CD4-positive, alpha-beta T cell treated with Interleukin-1 beta for 1 hour (primary cell): ENCODE measurements around the gene ZBTB43.
A peak's percentile ranks its signal among the peaks of the same experiment; 100 is the strongest.

Experiments used
- DNase-seq, 2 donors: peaks; one replicate each; pipeline ENCODE4 v3.0.0-alpha.2; 2020 to 2022

Gene ZBTB43

DNA sequence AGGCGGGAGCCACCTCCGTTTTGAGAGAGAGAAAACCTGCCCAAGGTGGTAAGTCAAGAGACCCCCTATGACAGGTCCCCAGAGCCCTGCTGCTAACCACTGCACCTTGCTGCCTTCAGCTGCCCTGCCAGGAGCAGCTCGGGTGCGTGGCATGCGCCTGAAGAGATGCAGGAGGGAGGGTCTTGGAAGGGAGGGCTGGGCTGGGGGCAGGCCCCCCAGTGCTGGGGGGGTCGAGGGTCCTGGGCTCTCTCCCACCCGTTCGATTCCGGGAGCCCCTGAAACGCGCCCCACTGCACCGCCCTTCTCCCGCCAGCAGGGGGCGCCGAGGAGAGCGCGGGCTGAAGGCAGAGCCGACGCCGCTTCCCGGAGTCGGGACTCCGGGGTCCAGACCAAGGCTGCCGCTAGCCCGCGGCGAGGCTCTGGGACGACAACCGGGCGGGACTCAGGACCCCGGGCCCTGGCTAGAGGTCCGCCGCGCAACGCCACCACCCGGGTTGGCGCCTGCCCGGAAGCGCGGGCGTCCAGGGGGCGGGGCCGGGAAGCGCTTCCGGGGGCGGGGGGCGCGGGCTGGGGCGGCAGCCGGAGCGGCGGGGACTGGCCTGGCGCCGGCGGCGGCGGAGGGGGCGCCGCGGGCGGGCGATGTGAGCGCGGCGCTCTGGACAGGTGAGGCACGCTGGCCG, 55.4 kb downstream of the ZBTB43 start, which contains the start of gene ZBTB34:
Gene ZBTB34 (plus strand): TSS at position 563 of the 680 bp plus-strand sequence. CDS start 18,761 bp downstream, outside the sequence.
- DNase-seq: peak; percentile 75 to 79

DNA sequence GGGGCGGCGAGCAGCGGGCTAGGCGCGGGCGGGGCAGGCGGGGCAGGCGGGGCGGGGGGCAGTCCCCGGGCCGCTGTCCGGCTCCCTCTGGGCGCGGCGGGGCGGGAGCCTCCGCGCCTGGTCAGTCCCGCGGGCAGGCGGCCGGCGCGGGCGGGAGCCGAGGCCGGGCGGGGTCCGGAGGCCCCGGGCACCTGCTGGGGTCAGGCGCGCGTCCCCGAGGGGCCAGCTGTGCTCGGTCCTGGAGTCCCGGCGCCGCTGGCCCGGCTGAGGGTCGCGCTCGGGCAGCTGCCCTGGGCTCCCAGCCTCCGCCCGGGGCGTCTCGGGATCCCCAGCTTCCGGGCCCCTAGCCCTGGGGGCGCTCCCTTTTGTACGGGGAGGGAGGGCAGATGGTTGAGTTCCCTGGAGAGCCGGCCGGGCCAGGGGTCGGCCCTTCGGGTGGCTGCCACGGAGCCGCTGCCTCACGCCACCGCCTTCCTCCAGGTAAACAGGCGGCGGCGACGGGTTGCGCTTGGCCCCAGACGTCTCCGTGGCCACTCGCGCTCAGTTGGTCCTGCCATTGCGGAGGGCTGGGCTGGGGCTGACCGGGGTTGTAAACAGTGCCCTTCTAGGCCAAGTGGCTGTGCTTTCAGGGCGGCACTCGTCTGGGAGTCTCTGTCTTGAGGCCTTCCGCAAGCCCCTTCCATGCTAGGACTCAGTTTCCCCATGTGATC, 56.1 kb downstream of the ZBTB43 start:
- DNase-seq: peak; percentile 5 to 7

DNA sequence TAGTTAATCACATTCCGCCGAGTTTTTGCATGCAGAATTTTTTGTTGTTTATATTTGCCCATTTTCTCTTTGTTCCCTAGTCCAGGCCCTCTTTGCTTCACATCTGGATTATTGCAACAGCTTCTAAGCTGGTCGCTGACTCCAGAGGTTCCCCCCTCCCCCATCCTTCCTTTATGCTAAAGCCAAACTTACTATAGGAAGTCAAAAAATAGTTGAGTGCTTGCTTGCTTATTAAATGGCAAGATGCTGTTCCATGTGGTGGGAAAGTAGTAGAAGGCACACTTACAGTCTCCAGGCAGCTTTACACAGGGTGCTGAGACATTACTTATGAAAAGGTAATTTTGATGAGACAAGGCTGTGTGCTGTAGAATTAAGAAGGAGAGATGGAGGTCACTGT, 56.9 kb downstream of the ZBTB43 start:
- no peak for DNase-seq

DNA sequence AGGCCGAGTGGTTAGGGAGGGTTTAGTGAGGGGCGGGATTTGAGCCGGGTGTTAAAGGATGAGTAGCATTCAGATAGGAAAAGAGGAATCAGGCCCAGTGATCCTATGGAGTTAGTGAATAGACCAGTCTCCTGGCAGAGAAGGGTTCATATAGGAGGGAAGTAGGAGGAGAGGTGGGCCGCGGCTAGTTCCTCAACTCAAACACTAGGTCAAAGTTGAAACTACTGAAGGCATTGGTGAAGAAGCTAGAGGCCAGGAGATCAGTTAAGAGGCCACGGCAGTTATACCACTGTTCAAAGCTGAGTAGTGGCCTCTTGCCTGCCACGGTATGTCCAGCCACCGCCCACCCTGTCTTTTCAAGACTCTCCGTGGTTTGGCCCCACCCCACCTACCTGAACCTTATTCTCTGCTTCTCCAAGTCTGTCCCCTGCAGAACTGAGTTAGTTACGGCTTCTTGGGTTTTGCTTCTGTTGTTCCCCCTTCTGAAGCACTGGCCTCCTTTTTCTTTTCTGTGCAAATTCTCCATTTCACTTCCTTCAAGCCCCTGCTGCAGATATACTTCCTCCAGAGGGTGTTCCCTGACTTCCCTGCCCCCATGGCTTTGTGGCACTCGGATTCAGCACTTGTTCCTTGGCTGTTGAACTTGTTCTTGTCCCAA, 57.4 kb downstream of the ZBTB43 start:
- no peak for DNase-seq

DNA sequence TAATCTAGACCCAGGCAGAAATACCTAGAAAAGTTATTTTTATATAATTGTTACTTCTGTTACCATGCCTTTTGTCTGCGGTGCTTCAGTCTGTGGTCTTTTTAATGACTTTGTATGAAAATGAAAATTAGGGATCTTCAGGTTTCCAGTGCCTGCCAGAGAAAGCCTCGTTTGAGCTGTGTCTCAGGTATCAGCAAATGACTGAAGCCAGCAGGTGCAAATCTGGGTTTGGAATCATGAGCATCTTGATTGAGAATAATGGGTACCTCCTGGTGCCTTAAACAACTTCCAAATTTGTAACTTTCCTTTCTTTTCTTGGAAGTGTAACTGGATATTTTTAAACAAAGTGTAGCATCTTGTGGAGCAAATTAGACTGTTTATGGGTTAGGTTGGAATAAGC, 59.9 kb downstream of the ZBTB43 start:
- DNase-seq: no peak

DNA sequence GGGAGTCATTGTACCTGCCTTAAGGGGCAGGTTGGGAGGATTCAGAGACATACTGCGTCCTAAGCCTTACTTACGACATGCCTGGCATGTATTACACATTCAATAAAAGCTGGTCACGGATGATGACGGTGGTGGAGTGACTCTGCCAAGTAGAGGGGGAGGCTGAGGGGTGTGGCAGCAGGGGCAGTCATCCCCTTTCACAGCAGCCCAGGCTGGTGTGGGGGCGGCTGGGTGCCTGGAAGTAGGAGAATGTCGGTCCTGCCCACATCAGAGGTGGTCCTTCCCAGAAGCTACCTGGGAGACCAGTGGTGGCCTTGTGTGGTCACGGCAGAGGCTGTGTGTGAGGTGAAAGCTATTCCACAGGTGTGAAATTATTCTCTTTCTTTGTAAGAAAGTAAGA, 64.5 kb downstream of the ZBTB43 start:
- DNase-seq: no peak

DNA sequence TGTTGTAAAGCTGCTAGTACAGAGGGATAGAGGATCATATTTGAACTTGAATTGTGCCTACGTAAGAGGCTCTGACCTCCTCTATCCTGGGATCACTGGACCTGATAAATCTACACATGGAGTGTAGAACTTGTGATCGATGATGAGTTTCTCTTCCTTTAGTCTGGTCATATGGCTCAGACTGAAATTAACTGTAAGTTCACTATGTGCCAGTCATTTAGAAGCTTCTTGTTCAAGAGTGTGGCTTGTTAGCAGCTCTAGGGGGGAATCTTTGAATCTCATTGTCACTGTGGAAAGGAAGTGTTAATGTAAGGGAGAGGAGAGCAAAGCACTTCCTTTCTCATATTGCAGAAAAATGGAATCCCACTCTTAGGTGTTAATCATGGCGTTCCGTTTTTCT, 67.7 kb downstream of the ZBTB43 start:
- DNase-seq: no peak

DNA sequence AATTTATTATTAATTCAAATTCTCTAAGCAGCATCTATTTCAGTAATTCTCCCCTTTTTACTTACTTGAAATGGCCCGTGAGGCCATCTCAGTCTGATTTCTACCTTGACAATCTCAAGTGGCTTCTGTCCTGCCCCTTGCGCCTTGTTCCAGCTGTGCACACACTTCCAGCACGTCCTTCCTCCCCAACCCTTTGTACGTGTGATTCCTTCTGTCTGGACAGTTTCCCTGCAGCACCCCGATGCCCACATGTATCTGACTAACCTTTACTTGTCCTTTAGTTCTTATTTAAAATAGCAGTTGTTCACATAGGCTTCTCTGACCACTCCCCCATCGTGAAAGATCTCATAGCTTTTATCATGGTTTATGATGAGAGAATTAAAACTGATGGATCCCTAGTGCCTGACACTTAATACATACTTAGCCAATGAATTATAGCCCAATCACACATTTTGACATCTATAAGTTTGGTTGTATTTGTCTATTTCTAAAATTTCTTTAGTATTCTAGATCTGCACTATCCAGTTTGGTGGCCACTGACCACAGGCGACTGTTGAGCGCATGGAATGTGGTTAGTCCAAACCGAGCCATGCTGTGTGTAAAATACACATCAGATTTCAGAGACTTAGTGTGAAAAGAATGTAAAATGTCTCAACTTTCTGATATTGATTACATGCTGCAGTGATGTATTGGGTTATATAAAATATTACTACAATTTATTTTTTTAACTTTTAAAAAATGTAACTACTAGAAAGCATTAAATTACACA, 69.9 kb downstream of the ZBTB43 start:
- no peak for DNase-seq

DNA sequence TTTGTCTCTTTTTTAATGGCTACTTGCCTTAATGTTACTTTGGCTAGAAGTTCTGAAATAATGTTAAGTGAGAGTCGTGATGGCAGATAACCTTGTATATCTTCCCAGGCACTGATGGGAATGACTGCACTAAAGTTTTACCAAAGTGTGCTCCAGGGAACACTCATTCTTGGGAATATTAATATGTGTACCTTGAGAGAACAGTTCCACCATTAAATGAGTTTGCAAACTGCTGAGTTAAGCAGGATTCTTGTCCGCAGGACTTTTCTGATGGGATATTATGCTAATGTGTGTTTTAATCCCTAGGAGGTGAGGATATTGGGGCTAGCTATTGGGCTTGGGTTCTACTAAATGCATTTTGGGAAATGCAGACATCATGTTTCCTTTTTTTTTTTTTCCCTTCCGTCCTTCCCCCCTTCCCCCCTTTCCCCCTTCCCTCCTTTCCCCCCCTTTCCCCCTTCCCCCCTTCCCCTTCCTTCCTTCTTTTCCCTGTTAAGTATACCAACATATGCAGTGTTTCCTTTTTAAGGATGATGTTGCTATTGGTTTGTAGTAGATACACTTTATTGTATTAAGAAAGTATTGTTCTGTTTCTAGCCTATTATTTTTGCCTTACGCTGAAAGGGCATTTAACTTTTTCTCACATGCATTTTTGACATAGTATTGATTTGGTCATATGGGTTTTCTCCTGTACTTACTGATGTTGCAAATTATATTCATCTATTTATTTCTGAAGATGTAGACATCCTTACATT, 71.1 kb downstream of the ZBTB43 start:
- DNase-seq: no peak

DNA sequence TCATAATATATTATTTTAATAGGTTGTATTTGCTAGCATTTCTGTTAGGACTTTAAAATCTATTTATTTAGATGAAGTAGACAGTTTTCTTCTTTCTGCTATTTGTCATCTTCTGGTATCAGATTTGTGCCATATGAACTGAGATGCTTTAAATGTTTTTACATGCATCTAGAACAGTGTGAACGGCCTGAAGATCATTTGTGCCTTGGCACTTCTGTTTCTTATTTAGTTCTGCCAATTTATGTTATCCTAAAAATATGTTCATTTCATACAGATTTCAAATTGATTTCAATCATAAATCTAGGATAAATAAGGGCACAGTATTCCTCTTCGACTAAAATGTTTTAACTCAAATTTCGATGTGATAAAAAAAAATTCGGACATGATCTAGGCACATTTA, 71.7 kb downstream of the ZBTB43 start:
- no peak for DNase-seq

DNA sequence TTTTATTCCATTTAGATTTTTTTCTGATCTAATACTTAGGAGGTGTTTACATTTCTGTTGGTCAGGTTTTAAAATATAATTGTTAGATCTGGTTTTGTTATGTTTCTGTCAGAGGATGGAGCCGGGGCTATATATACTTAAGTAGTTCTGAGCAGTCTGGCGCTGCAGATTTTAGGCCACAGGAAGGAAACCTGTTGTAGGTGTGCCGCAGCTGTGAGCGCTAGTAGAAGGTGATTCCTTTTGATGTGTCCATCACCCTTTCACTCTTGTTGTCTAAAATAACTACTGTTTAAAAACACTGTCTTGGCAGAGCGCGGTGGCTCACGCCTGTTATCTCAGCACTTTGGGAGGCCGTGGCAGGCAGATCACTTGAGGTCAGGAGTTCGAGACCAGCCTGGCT, 72.6 kb downstream of the ZBTB43 start:
- peak; percentile 14 to 17 for DNase-seq

DNA sequence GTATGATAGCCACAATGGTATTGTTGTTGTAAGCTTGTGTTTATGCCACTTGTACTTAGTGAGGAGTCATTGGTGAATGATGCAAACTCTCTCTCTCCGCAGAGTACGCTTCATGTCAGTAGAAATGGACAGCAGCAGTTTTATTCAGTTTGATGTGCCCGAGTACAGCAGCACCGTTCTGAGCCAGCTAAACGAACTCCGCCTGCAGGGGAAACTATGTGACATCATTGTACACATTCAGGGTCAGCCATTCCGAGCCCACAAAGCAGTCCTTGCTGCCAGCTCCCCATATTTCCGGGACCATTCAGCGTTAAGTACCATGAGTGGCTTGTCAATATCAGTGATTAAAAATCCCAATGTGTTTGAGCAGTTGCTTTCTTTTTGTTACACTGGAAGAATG, 74.4 kb downstream of the ZBTB43 start:
- DNase-seq: no peak

DNA sequence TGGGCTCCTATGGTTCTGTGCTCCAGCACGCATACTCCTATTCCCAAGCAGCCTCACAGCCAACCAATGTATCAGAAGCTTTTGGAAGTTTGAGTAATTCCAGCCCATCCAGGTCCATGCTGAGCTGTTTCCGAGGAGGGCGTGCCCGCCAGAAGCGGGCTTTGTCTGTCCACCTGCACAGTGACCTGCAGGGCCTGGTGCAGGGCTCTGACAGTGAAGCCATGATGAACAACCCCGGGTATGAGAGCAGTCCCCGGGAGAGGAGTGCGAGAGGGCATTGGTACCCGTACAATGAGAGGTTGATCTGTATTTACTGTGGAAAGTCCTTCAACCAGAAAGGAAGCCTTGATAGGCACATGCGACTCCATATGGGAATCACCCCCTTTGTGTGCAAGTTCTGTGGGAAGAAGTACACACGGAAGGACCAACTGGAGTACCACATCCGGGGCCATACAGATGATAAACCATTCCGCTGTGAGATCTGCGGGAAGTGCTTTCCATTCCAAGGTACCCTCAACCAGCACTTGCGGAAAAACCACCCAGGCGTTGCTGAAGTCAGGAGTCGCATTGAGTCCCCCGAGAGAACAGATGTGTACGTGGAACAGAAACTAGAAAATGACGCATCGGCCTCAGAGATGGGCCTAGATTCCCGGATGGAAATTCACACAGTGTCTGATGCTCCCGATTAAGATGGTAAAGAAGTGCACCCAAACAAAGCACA, 75.5 kb downstream of the ZBTB43 start:
- DNase-seq: no peak

DNA sequence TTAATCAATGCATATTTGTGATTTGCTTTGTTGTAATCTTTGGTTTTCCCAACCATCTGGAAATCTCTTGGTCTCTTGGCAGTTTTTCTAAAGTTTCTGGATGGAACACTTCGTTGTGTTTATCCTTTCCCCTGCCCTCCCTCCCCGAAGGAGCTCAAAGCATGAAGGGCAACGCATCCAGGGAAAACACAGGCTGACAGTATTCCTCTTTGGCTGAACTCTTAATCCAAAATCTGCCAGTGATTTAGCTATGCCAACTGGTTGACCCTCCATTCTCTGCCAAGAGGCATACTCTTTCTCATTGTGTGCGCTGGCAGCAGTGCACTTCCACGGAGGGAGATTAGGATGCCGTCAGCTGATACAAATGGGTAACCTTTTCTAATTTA, 76.1 kb downstream of the ZBTB43 start:
- DNase-seq: no peak

DNA sequence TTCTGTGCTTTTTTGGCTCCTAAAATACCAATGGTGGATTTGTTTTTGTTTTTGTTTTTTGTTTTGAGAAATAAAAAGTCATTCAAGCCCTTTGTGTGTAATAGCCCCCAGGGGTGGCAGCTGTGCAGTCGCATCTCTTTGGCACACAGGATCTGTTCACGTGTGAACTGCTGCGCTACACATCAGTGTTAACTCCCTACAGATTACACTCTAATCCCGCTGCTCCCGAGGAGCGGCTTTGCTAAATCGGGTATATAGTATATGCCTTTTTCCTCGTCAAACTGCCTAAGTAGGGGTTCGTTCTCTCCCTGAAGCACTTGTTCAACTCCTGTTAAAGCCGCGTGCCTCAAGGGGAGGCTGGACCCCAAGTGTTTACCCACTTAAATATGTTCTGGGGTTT, 77.9 kb downstream of the ZBTB43 start:
- no peak for DNase-seq

DNA sequence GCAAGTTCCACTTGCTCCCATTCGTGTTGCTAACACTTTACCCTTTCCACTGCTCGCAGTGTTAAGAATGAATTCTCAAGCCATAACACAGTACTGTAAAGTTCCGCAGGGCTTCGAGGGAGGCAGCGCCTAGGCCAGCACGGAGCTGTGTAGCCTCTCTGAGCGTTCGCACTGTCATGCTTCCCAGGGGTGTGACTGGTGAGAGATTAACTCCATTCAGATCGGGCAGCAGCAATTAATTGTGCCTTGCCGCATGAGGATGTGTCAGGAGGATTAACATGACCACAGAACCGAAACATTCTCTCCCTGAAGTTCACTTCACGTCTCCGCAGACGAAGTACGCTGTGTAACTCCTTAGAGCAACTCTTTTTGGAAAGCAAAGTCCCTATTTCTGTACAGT, 78.8 kb downstream of the ZBTB43 start:
- no peak for DNase-seq

DNA sequence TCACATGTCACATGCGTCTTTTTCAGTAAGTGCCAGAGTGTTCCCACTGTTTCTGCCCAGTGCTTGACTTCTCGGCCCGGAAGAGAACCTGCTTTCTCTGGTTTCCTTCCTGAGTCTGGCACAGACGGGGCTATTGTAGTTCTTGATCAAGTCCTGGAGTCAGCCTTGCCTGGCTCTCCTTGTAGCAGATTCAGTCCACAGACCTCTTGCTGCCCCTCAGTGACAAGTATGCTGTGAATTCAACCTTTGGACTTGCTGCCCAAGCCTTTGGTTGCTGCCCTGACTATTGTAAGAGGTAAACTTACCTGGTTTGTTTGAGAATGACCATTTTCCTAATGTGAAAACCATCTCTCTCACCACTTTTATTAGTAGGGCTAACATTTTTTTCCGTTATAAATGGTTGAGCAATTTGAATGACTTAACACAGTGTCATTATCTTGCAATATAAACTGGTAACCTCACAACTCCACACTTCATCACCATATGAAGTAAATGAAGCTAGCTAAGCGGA, 80.3 kb downstream of the ZBTB43 start:
- DNase-seq: no peak

DNA sequence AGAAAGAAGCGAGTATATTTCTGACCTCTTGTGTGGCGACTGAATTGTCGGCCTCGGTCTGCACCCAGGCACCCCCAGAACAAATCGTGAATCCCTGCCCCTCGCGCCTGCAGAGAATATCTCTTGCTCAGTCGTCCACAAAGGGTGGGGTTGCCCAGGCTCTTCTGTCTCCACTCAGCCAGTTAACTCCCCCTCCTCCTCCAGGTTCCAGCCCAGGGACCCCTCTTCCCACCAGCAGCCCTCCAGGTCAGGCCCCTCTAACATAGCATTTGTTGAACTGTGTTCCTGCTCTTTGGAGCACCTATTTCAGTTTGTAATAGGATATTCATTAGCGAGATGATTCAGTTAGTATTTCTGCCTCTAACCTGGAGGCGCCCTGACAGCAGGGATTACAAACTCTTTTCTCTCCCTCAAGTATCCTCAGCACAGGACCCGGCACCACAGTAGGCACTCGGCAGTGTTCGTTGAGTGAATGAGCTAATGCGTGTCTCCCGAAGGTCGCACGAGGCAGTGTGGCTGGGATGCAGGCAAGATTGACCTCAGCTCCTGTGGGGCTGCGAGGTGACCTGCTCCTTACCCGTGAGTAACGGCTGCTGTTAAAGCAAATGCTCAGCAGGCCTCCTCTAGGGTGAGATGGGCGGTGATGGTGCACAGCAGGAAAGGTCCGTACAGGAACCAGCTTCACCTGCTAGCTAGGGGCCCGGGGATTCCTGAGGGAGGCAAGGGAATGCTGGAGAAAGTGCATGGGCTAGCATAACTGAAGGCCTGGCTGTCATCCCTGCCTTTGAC, 81.4 kb downstream of the ZBTB43 start:
- no peak for DNase-seq

DNA sequence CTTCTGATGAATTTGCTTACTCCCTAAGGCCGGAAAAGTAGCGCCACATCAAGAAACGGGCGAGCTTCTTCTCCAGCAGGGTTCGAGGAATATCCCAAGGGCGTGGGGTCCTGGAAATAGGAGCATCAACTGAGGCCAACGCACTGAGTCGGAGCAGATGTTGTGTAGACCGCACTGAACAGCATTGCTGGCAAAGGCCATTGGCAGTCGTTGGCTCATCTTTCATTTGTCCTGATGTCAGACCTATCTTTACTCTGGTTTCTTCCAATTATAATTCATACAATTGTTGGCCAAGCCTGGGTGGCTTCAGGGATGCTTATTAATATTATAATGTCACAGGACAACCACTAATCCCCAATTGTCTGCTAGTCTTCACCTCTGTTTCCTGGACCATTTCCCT, 82.1 kb downstream of the ZBTB43 start:
- DNase-seq: no peak
